Measurements from ENCODE around the gene VANGL1.
"Not testable (repeated sequence)": the region's sequence is repeated elsewhere in the genome, so short reads cannot be mapped to it uniquely, and the experiment has no call there.

VANGL1 gene

GRCh38 chr1:115641762-115642167, at the start of gene VANGL1:
TSS of gene VANGL1 (plus strand) at chr1:115641970. CDS start at chr1:115651414, 9,444 bp downstream.
- peak; percentile 37 to 65 for DNase-seq

- DNase-seq, result no peak
Measured at GRCh38 chr1:115592264-115592663, 49.5 kb upstream of the VANGL1 start.

- no peak for DNase-seq
Measured at GRCh38 chr1:115593365-115594259, 48.2 kb upstream of the VANGL1 start.

GRCh38 chr1:115594600-115594999, 47.2 kb upstream of the VANGL1 start:
- no peak for DNase-seq

GRCh38 chr1:115595279-115596079, 46.3 kb upstream of the VANGL1 start:
- peak; percentile 88 to 89 for DNase-seq

GRCh38 chr1:115596080-115596780, 45.5 kb upstream of the VANGL1 start:
- DNase-seq, result no peak

- DNase-seq, result no peak
Measured at GRCh38 chr1:115604508-115604907, 37.3 kb upstream of the VANGL1 start.

- DNase-seq, result no peak
Measured at GRCh38 chr1:115606305-115606704, 35.5 kb upstream of the VANGL1 start.

GRCh38 chr1:115609021-115609420, 32.7 kb upstream of the VANGL1 start:
- no peak for DNase-seq

- no peak for DNase-seq
Measured at GRCh38 chr1:115613767-115614166, 28.0 kb upstream of the VANGL1 start.

- DNase-seq, result no peak
Measured at GRCh38 chr1:115620453-115620852, 21.3 kb upstream of the VANGL1 start.

GRCh38 chr1:115620950-115621349, 20.8 kb upstream of the VANGL1 start:
- DNase-seq, result no peak

- DNase-seq, result no peak
Measured at GRCh38 chr1:115624859-115625258, 16.9 kb upstream of the VANGL1 start.

- DNase-seq, result no peak
Measured at GRCh38 chr1:115630342-115630741, 11.4 kb upstream of the VANGL1 start.

- DNase-seq, result no peak
Measured at GRCh38 chr1:115632251-115633026, 9.3 kb upstream of the VANGL1 start.

- DNase-seq, result not testable (repeated sequence)
Measured at GRCh38 chr1:115633606-115634005, 8.2 kb upstream of the VANGL1 start.

- not testable (repeated sequence) for DNase-seq
Measured at GRCh38 chr1:115637247-115637646, 4.5 kb upstream of the VANGL1 start.

GRCh38 chr1:115640384-115640783, 1.4 kb upstream of the VANGL1 start:
- no peak for DNase-seq

- DNase-seq, result peak in 1 of 2 experiments; percentile 34
Measured at GRCh38 chr1:115642168-115643072, 650 bp downstream of the VANGL1 start.

GRCh38 chr1:115643225-115643624, 1.5 kb downstream of the VANGL1 start:
- DNase-seq, result peak in 1 of 2 experiments; percentile 9

GRCh38 chr1:115643666-115644065, 1.9 kb downstream of the VANGL1 start:
- DNase-seq, result no peak

Data from NCI-H2081 (cell line).